ENCODE results near the gene CSNK1D. TPM values are rescaled to one million over a fixed set of nuclear protein-coding genes. Genes with fewer than 3 reads are reported as not detected.

Gene CSNK1D
- total RNA-seq, 1 experiment from 2014 or later: 137 TPM

- Histone ChIP-seq H3K79me2 (ENCODE audit: insufficient read depth, low read length) (no peaks in the 10 kb centered on the region), H2AK5ac (ENCODE audit: insufficient read length, low read length) (no peak overlapping the region), H4K8ac (replicated peaks; ENCODE audit: insufficient read length, low read depth, low read length) (no peak overlapping the region), H2BK12ac (ENCODE audit: insufficient read length, low read depth, low read length) (no peak overlapping the region), H3T11ph (ENCODE audit: low read length) (no peak overlapping the region), H3K9ac (ENCODE audit: extremely low read depth, insufficient read length, low read length) (no peak overlapping the region), H2AFZ (ENCODE audit: low read length) (no peak overlapping the region), H4K5ac (ENCODE audit: insufficient read length, low read depth, low read length) (no peak overlapping the region), H4K91ac (ENCODE audit: insufficient read length, low read depth, low read length) (no peak overlapping the region), H3K9me3 (ENCODE audit: control insufficient read depth, low read depth, low read length) (no peaks in the 10 kb centered on the region), H3K14ac (ENCODE audit: insufficient read depth, low read length) (no peak overlapping the region), H2BK15ac (ENCODE audit: low read depth, low read length) (no peak overlapping the region), H3K27ac (ENCODE audit: insufficient read length, low read depth, low read length) (no peak overlapping the region), H3K23me2 (ENCODE audit: insufficient read length, low read depth, low read length, poor library complexity, severe bottlenecking) (no peaks in the 10 kb centered on the region), H3K79me1 (ENCODE audit: insufficient read depth, low read depth, low read length, poor library complexity, severe bottlenecking) (no peaks in the 10 kb centered on the region), H3K23ac (ENCODE audit: insufficient read length, low read depth, low read length) (no peak overlapping the region), H3K56ac (ENCODE audit: insufficient read length, low read depth, low read length) (no peak overlapping the region), H2BK120ac (ENCODE audit: low read depth, low read length, poor library complexity, severe bottlenecking) (no peak overlapping the region), H3K4me1 (ENCODE audit: insufficient read depth, low read length) (peaks cover 3% of the 10 kb centered on the region; the same call in 1 of the 2 replicates), H2BK20ac (ENCODE audit: low read depth, low read length, poor library complexity, severe bottlenecking) (no peak overlapping the region), H4K20me1 (ENCODE audit: control insufficient read depth, insufficient read depth, insufficient read length) (peaks cover 4% of the 10 kb centered on the region), H2BK5ac (ENCODE audit: insufficient read length, low read length) (no peak overlapping the region), H3K27me3 (ENCODE audit: insufficient read depth, low read length) (no peaks in the 10 kb centered on the region), H3K4ac (ENCODE audit: low read depth, low read length) (no peak overlapping the region), H3K4me2 (ENCODE audit: insufficient read depth, insufficient read length, low read length) (no peak overlapping the region), H3K18ac (ENCODE audit: insufficient read length, low read depth, low read length) (no peak overlapping the region)
- no peaks in the 10 kb centered on the region for H3K36me3 Mint-ChIP-seq (ENCODE audit: insufficient read depth in 1 of 3, low read depth in 3 of 3)
- no CpG with 5 or more reads among the region's 25 CpGs for WGBS (ENCODE audit: extremely low coverage, insufficient read length, low lambda C conversion rate)
- no peak overlapping the region for H3K4me3 Mint-ChIP-seq
- peaks cover 17 to 34% of the 10 kb centered on the region in 2 experiments for H3K4me1 Mint-ChIP-seq
- H3K9me3 Mint-ChIP-seq: peaks cover 0 to 10% of the 10 kb centered on the region in 2 experiments; a peak in 3 of 5 replicates
- peaks cover 12% of the 10 kb centered on the region for H3K27me3 Mint-ChIP-seq (ENCODE audit: low read depth)
- DNase-seq: no peak
- no peak for TF ChIP-seq CTCF (conservative IDR thresholded peaks at IDR 0.05)
- no peak overlapping the region for H3K27ac Mint-ChIP-seq
Observed at GRCh38 chr17:82282239-82283207, 9.0 kb upstream of the CSNK1D start.

All from H9 (cell line).